Gastroesophageal sphincter (tissue), 4 donors: Measurements from ENCODE around the gene SLIT3. TPM values are rescaled to one million over a fixed set of nuclear protein-coding genes. Genes with fewer than 3 reads are reported as not detected.

ENCODE experiments used
- ATAC-seq: fragments of 150-250 bp; one replicate; pipeline ENCODE4 v1.9.1; 2016; ENCODE audit warnings: mild to moderate bottlenecking, moderate library complexity
- H3K27ac ChIP-seq, 4 donors: fragments of 200-600 bp; sonication (generic) in 3 of 4; 1 replicate in 3 of 4; 2 replicates in 1 of 4; pipeline ENCODE4 v1.5.1; 2016 to 2019
- H3K27me3 ChIP-seq: fragments of 200-600 bp; sonication (generic); one replicate; pipeline ENCODE4 v1.5.1; 2019
- H3K36me3 ChIP-seq, 2 donors: fragments of 200-600 bp; sonication (generic); one replicate each; pipeline ENCODE4 v1.5.1; 2019; ENCODE audit warnings: control low read depth in 1 of 2
- H3K4me1 ChIP-seq, 3 donors: fragments of 200-600 bp; sonication (generic); 1 replicate in 2 of 3; 2 replicates in 1 of 3; pipeline ENCODE4 v1.5.1; 2016 to 2019; ENCODE audit warnings: control low read depth in 2 of 3
- H3K4me3 ChIP-seq, 2 donors: fragments of 200-600 bp; sonication (generic); one replicate each; pipeline ENCODE4 v1.5.1; 2019; ENCODE audit warnings: mild to moderate bottlenecking in 1 of 2, moderate library complexity in 1 of 2
- H3K9me3 ChIP-seq, 3 donors: fragments of 200-600 bp; sonication (generic); one replicate each; pipeline ENCODE4 v1.5.1; 2017 to 2019; ENCODE audit warnings: control low read depth in 2 of 3
- CTCF ChIP-seq, 4 experiments: fragments of 200-600 bp in 2 of 4; fragments of 450-650 bp in 2 of 4; sonication (generic) in 1 of 4; IDR thresholded peaks; one replicate each; pipeline ENCODE4 v1.5.1; 2017 to 2019; ENCODE audit warnings: antibody characterized with exemption in 4 of 4, mild to moderate bottlenecking in 2 of 4, moderate library complexity in 2 of 4
- EP300 ChIP-seq: sonication (generic); formaldehyde crosslinking; IDR thresholded peaks from one replicate; pipeline ENCODE4 v1.6.1; 2017; ENCODE audit warnings: antibody characterized with exemption, mild to moderate bottlenecking
- POLR2A ChIP-seq, 2 donors: fragments of 450-650 bp; IDR thresholded peaks; one replicate each; pipeline ENCODE4 v1.6.1; 2017; ENCODE audit warnings: antibody characterized with exemption in 2 of 2, mild to moderate bottlenecking in 2 of 2, moderate library complexity in 1 of 2
- POLR2AphosphoS5 ChIP-seq: sonication (generic); formaldehyde crosslinking; IDR thresholded peaks from one replicate; pipeline ENCODE4 v1.6.1; 2017; ENCODE audit warnings: antibody characterized with exemption
- WGBS, 2 donors: methylation state at CpG; one replicate each; pipeline ENCODE4 v1.1.5; 2018; ENCODE audit warnings: low coverage in 1 of 2; 5-methylcytosine and 5-hydroxymethylcytosine counted together
- total RNA-seq, 4 donors: library from RNA; depleted of rRNA; stranded (reverse); fragments of >200 nt; gene quantifications; one replicate each; pipeline ENCODE4 v1.1.0, GENCODE V29; 2016

SLIT3 gene
- total RNA-seq, 4 donors from 2014 or later: 29.6 to 76.3 (median 31.1) TPM

DNA sequence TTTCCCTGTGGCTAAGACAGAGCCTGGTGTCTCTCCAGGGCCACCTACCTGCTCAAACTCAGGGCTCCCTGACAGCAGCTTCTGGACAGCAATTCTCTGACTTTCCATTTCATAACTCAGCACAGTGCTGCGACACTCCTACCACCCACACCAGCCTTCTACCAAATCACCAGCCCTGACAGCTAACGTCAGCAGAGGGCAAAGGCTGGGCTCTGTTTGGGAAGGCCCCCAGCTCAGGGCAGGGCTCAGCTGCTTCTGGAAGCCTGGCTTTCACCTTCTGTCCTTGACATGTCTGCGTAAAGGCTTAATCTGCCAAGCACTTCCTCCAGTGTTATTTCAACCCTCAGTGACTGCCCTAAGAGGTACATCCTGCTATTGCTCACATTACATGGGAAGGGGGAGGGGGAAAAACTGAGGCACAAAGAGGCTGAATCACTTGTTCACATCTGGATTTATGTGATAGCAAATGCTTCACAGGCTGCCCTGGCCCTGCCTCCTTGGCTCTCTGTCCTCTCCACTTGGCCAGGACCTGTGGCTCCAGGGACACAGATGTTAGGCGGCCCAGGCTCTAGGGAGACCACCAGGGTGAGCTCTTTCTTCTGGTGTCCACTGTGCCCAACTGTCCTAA is 619.3 kb downstream of the SLIT3 start:
- Histone ChIP-seq H3K27me3 (no peaks in the 10 kb centered on the region), H3K9me3 (no peaks in the 10 kb centered on the region), H3K27ac (peak overlapping the region in 2 of 4 donors; percentile 11 to 14), H3K36me3 (peaks cover 0 to 24% of the 10 kb centered on the region in 2 donors), H3K4me1 (peaks cover 0 to 40% (median 2%) of the 10 kb centered on the region in 3 donors), H3K4me3 (no peak overlapping the region)
- ATAC-seq: peak; percentile 44
- TF ChIP-seq POLR2A (IDR thresholded peaks at IDR 0.05): no peak
- TF ChIP-seq POLR2AphosphoS5: peak; percentile 61
- TF ChIP-seq EP300: no peak
- no peak for TF ChIP-seq CTCF (IDR thresholded peaks at IDR 0.05)
- 45 to 54% methylated on average over 2 to 3 of the region's 4 CpGs for WGBS, 2 donors

- Histone ChIP-seq H3K27ac (peak overlapping the region in 1 of 4 donors; percentile 14), H3K36me3 (peaks cover 0 to 20% of the 10 kb centered on the region in 2 donors)
Measured at GRCh38 chr5:168680395-168680794, 620.5 kb downstream of the SLIT3 start.

GRCh38 chr5:168679515-168679920 is 621.4 kb downstream of the SLIT3 start:
- peak; percentile 55 for ATAC-seq
- H3K36me3 ChIP-seq: peaks cover 0 to 14% of the 10 kb centered on the region in 2 donors
- no peaks in the 10 kb centered on the region for H3K27me3 ChIP-seq
- H3K4me3 ChIP-seq: no peak overlapping the region
- H3K9me3 ChIP-seq: no peaks in the 10 kb centered on the region
- WGBS, 2 donors: no CpG with 5 or more reads among the region's 9 CpGs
- H3K4me1 ChIP-seq: peaks cover 0 to 40% (median 2%) of the 10 kb centered on the region in 3 donors
- no peak overlapping the region for H3K27ac ChIP-seq
- peak; percentile 80 to 92 (median 88) for TF ChIP-seq CTCF (IDR thresholded peaks at IDR 0.05)
- no peak for TF ChIP-seq EP300

More at GRCh38 chr5:168680395-168680794, 620.5 kb downstream of the SLIT3 start:
- WGBS, 2 donors: 33% methylated on average over 1 of the region's 2 CpGs; no CpG with 5 or more reads in 1 of the 2 donors
- no peak for TF ChIP-seq CTCF (IDR thresholded peaks at IDR 0.05)
- TF ChIP-seq POLR2A (IDR thresholded peaks at IDR 0.05): no peak
- TF ChIP-seq POLR2AphosphoS5: no peak
- TF ChIP-seq EP300: no peak
- Histone ChIP-seq H3K4me3 (no peak overlapping the region), H3K9me3 (no peaks in the 10 kb centered on the region), H3K4me1 (peaks cover 0 to 40% (median 2%) of the 10 kb centered on the region in 3 donors), H3K27me3 (no peaks in the 10 kb centered on the region)
- ATAC-seq: no peak

DNA sequence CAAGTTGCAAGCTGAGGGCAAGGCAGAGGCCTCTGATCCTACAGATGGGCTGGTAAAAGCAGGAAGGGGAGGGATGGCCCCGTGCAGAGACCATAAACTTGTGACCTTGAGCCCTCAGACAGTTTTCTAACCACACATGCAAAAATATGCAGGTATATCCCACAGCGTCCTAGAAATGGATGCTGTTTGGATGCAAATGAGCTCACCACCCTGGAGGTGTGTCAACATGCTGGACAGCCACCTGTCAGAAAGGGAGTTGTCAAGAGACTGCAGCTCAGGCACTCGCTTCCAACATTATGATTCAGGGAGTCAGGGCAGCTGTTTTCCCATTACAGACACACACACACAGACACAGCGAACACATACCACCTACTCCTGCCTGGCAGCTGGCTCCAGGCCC is 624.4 kb downstream of the SLIT3 start:
- Histone ChIP-seq H3K4me3 (no peak overlapping the region), H3K27ac (no peak overlapping the region), H3K9me3 (no peaks in the 10 kb centered on the region), H3K36me3 (peaks cover 0 to 29% of the 10 kb centered on the region in 2 donors), H3K27me3 (no peaks in the 10 kb centered on the region), H3K4me1 (peaks cover 0 to 22% (median 2%) of the 10 kb centered on the region in 3 donors)
- 63 to 90% methylated on average over 2 of the region's 4 CpGs for WGBS, 2 donors
- ATAC-seq: no peak
- no peak for TF ChIP-seq EP300
- no peak for TF ChIP-seq POLR2A (IDR thresholded peaks at IDR 0.05)

- Histone ChIP-seq H3K4me3 (no peak overlapping the region), H3K4me1 (peaks cover 0 to 17% (median 2%) of the 10 kb centered on the region in 3 donors), H3K27me3 (no peaks in the 10 kb centered on the region), H3K36me3 (peaks cover 0 to 34% of the 10 kb centered on the region in 2 donors), H3K27ac (no peak overlapping the region), H3K9me3 (no peaks in the 10 kb centered on the region)
- ATAC-seq: no peak
- WGBS, 2 donors: 100% methylated on average over 2 of the region's 2 CpGs; no CpG with 5 or more reads in 1 of the 2 donors
- no peak for TF ChIP-seq POLR2AphosphoS5
- no peak for TF ChIP-seq CTCF (IDR thresholded peaks at IDR 0.05)
Measured at GRCh38 chr5:168675883-168676408, 625.0 kb downstream of the SLIT3 start.
